ENCODE results near the gene GATA2.
A peak's percentile ranks its signal among the peaks of the same experiment; 100 is the strongest.

The GATA2 gene

GRCh38 chr3:128487538-128487812 lies 5.5 kb downstream of the GATA2 start:
- DNase-seq: no peak

- DNase-seq: peak; percentile 27
Measured at GRCh38 chr3:128486681-128487537, 6.1 kb downstream of the GATA2 start.

GRCh38 chr3:128486205-128486628 lies 6.8 kb downstream of the GATA2 start:
- no peak for DNase-seq

- DNase-seq: no peak
Measured at GRCh38 chr3:128485282-128486204, 7.5 kb downstream of the GATA2 start.

- DNase-seq: no peak
Measured at GRCh38 chr3:128484404-128485281, 8.4 kb downstream of the GATA2 start.

- no peak for DNase-seq
Measured at GRCh38 chr3:128483657-128484403, 9.2 kb downstream of the GATA2 start.

GRCh38 chr3:128482666-128483656 lies 10.0 kb downstream of the GATA2 start:
- DNase-seq: no peak

GRCh38 chr3:128482175-128482574 lies 10.8 kb downstream of the GATA2 start:
- DNase-seq: no peak

- no peak for DNase-seq
Measured at GRCh38 chr3:128481438-128481942, 11.5 kb downstream of the GATA2 start.

- DNase-seq: no peak
Measured at GRCh38 chr3:128480717-128481437, 12.1 kb downstream of the GATA2 start.

GRCh38 chr3:128480278-128480677 lies 12.7 kb downstream of the GATA2 start:
- DNase-seq: no peak

- no peak for DNase-seq
Measured at GRCh38 chr3:128479558-128480086, 13.4 kb downstream of the GATA2 start.

GRCh38 chr3:128478576-128479506 lies 14.2 kb downstream of the GATA2 start:
- no peak for DNase-seq

GRCh38 chr3:128476659-128477058 lies 16.3 kb downstream of the GATA2 start:
- DNase-seq: no peak

GRCh38 chr3:128475355-128475754 lies 17.6 kb downstream of the GATA2 start:
- DNase-seq: no peak

GRCh38 chr3:128473737-128474136 lies 19.3 kb downstream of the GATA2 start:
- DNase-seq: no peak

GRCh38 chr3:128473180-128473519 lies 19.9 kb downstream of the GATA2 start:
- DNase-seq: no peak

GRCh38 chr3:128472449-128473179 lies 20.4 kb downstream of the GATA2 start:
- DNase-seq: no peak
